Stimulated activated naive B cell treated with anti-CD40 and anti-IgM and Interleukin-4, amounts not matched to agents 10 μg/mL and 1 μg/mL and 100 μg/mL, for 72 hours (primary cell): ENCODE results near the gene FAXDC2.

Experiments used
- ATAC-seq, 2 donors: fragments of 150-1000 bp; cut with Tn5 transposase; replicated peaks; 2 replicates each; pipeline ENCODE4 v1.10.0; 2021; ENCODE audit warnings: moderate library complexity in 1 of 2
- DNase-seq: peaks from one replicate; pipeline ENCODE4 v3.0.0; 2021
- H3K27ac Mint-ChIP-seq: one replicate; pipeline ENCODE4 v1.8.0; 2022; ENCODE audit warnings: mild to moderate bottlenecking, mixed read lengths
- H3K27me3 Mint-ChIP-seq, 2 donors: one replicate each; pipeline ENCODE4 v1.8.0; 2022; ENCODE audit warnings: mixed read lengths in 2 of 2
- H3K36me3 Mint-ChIP-seq, 2 donors: one replicate each; pipeline ENCODE4 v1.8.0; 2022; ENCODE audit warnings: mixed read lengths in 2 of 2, mild to moderate bottlenecking in 1 of 2
- H3K4me1 Mint-ChIP-seq, 2 donors: one replicate each; pipeline ENCODE4 v1.8.0; 2022; ENCODE audit warnings: mixed read lengths in 2 of 2, mild to moderate bottlenecking in 1 of 2
- H3K4me3 Mint-ChIP-seq, 2 donors: one replicate each; pipeline ENCODE4 v1.8.0; 2022; ENCODE audit warnings: mild to moderate bottlenecking in 2 of 2, mixed read lengths in 2 of 2, moderate library complexity in 1 of 2
- H3K9me3 Mint-ChIP-seq, 2 donors: one replicate each; pipeline ENCODE4 v1.8.0; 2022; ENCODE audit warnings: mixed read lengths in 2 of 2, mild to moderate bottlenecking in 1 of 2

Gene FAXDC2

DNA sequence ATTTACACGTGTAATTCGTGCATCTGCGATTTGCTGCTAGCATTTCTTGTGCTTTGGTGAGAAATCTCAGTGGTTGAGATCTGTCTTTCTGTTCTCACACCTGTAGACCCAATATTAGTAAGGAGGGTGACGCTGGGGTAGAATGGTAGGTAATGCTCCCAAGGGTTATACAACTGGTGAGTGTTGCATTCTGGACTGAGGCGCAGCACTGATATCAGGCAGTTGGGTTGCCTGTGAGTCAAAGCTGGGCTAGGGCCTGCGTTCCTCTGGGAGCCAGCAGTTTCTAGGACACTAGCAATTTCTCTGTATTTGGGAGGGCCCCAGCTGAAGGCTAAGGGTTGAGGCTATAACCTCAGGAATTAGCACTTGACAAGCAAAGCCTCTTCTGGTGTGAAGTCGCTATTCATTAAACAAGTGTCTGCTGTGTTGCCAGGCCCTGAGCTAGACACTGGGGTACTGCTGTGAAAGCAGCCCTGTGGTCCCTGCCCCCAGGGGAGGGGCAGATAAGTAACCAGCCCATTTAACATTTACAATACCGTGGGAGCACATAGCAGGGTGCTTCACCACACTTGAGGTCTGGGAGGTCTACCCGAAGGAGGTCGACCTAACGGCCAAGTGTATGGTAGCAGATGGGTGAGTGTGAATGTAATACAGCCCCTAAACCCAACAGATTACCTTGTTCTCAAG lies 66.5 kb downstream of the FAXDC2 start:
- H3K4me1 Mint-ChIP-seq: peaks cover 72 to 98% of the 10 kb centered on the region in 2 donors
- DNase-seq (no peak), ATAC-seq (no peak)

DNA sequence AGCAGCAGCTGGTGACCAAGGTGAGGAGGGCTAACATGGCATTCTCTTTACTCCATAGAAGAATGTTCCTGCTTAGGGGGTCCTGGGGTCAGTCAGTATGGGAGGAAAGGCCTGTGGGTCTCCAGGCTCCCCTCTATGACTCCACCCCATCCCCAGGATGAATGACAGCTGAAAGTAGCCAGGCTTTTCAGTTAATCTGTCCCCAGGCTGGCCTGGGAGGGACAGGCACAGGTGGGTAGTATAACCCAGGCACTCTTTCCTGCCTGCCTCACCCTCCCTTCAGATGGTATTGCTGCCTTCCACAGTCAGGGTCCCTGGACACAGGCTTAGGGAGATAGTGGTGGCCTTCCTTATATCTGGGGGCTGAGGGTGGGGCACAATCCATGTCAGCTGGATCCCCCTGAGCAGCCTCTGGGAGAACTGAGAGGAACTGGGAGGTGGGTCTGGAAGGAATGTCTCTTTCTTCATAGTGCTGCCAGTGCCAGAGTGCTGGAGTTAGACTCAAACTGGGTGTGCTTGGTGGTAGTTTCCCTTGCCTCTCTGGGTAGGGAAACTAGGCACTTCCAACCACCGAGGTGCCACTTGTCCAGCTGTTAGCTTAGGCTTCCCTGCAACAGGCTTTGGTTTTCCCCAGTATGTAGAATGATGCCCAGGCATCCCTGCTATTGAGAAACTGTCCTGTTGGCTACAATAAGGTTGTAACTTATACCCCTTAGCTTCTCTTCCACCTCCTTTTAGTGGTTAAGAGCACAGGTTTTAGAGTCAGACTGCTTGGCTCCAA lies 67.4 kb downstream of the FAXDC2 start:
- no peak overlapping the region for H3K27ac Mint-ChIP-seq
- no peak overlapping the region for H3K4me3 Mint-ChIP-seq
- H3K27me3 Mint-ChIP-seq: no peaks in the 10 kb centered on the region
- ATAC-seq (no peak), DNase-seq (no peak)
- H3K9me3 Mint-ChIP-seq: no peaks in the 10 kb centered on the region
- H3K36me3 Mint-ChIP-seq: peaks cover 7 to 26% of the 10 kb centered on the region in 2 donors
- H3K4me1 Mint-ChIP-seq: peaks cover 67 to 91% of the 10 kb centered on the region in 2 donors

More for the DNA sequence above, 66.5 kb downstream of the FAXDC2 start:
- no peak overlapping the region for H3K4me3 Mint-ChIP-seq
- no peaks in the 10 kb centered on the region for H3K9me3 Mint-ChIP-seq
- peak overlapping the region; percentile 59 for H3K27ac Mint-ChIP-seq
- H3K36me3 Mint-ChIP-seq: peaks cover 7 to 32% of the 10 kb centered on the region in 2 donors
- no peaks in the 10 kb centered on the region for H3K27me3 Mint-ChIP-seq

DNA sequence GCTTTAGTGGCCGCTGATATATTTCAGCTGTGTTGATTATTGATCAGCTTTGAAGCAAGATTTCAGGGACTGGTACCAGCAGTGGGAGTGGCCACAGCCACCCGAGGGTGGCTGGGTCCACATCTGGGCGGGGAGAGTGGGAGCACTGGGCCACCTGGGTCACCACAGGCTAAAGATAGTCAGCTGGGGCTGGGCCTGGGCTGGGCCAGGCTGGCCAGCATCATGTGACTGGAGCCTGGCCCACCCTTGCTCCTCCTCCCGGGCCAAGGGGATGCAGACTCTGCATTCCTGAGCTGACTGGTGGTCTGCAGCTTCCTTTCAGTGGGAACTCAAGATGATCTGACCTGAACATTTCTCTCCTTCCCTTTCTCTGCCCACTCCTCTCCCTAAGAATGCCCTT lies 68.1 kb downstream of the FAXDC2 start:
- Mint-ChIP-seq H3K9me3 (no peaks in the 10 kb centered on the region), H3K36me3 (peaks cover 7 to 24% of the 10 kb centered on the region in 2 donors), H3K4me3 (no peak overlapping the region), H3K4me1 (peaks cover 65 to 84% of the 10 kb centered on the region in 2 donors), H3K27ac (peak overlapping the region; percentile 6), H3K27me3 (no peaks in the 10 kb centered on the region)
- DNase-seq (no peak), ATAC-seq (peak in 1 of 2 donors; percentile 27)

DNA sequence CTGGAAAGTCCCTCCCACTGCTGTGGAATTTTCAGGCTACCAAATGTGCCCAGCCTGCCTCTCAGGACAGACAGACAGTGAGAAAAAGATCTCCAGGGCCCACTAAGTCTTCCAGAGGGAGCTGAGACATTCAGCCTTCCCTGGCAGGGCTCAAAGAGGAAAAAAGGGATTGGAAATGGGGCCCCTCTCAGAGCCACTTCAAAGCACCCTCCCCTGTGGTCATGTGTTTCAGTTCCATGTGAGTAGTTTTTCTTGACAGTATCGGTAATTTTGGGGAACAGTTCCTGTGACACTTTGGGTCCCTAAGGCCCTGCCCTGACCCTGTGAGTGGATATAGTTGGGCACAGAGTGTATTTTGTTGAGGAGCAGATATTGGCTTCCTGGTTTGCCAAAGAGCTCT lies 70.3 kb downstream of the FAXDC2 start:
- ATAC-seq: peak; percentile 68 to 76
- Mint-ChIP-seq H3K27me3 (no peaks in the 10 kb centered on the region), H3K4me1 (peaks cover 53 to 70% of the 10 kb centered on the region in 2 donors), H3K4me3 (peak overlapping the region; percentile 17 to 37), H3K9me3 (no peaks in the 10 kb centered on the region), H3K27ac (peak overlapping the region; percentile 62), H3K36me3 (peaks cover 7 to 19% of the 10 kb centered on the region in 2 donors)
- DNase-seq: no peak

DNA sequence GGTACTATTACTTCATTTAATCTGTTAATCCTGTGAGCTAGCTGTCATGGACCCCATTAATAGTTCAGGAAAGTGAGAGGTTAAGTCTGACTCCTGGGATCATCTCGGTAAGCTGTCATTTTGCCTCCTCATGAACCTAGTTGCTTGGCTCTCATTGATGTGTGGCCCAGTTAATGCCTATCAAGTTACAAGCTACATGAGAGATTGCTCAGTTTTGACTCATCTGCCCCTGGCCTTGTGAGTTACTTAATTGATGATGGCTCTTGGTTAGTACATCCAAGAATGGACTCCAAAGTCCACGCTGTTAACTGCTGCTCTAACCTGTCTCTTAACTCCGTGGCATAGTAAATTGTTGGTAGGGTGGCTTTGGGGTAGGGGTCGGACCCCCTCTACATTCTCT lies 71.3 kb downstream of the FAXDC2 start:
- Mint-ChIP-seq H3K27me3 (no peaks in the 10 kb centered on the region), H3K9me3 (no peaks in the 10 kb centered on the region), H3K4me1 (peaks cover 51 to 70% of the 10 kb centered on the region in 2 donors), H3K4me3 (no peak overlapping the region), H3K36me3 (peaks cover 5 to 18% of the 10 kb centered on the region in 2 donors), H3K27ac (no peak overlapping the region)
- ATAC-seq (no peak), DNase-seq (no peak)

DNA sequence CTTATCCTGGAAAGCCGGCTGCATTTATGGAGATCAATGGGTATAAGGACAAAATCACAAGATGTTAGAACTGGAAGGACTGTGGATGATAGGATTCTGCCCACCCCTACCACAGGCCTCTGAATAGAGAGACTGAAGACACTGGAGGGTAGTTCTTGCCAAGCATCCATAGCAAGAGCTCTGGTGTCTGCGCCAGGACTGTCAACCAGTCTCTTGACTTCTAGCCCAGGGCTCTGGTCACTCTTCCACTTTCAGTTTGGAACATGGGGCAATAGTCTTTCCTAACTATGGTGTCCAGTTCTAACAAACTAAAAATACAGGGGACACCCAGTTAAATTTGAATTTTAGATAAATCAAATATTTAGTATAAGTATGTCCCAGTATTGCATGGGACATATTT lies 71.9 kb downstream of the FAXDC2 start:
- H3K36me3 Mint-ChIP-seq: peaks cover 5 to 20% of the 10 kb centered on the region in 2 donors
- H3K27ac Mint-ChIP-seq: no peak overlapping the region
- H3K9me3 Mint-ChIP-seq: no peaks in the 10 kb centered on the region
- H3K27me3 Mint-ChIP-seq: no peaks in the 10 kb centered on the region
- ATAC-seq: no peak
- no peak overlapping the region for H3K4me3 Mint-ChIP-seq
- no peak for DNase-seq
- peaks cover 48 to 70% of the 10 kb centered on the region in 2 donors for H3K4me1 Mint-ChIP-seq

DNA sequence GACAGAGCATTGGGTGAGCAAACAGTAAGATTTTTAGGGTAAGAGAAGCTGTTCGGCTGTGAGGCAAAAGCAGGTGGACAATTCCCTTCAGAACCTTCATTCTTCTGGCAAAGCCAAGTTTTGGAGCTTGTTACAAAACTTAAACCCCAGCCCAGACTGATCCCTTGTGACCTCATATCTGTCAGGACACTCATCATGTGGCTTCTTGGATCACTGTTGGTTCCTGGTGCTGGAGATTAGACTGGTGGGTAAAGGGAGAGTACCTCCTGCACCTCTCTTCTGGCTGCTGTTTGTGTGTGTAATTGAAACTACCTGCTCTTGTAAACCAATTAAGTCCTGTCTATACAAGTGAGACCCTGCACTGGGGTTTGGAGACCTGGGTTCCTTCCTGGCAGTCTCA lies 74.2 kb downstream of the FAXDC2 start:
- H3K27ac Mint-ChIP-seq: no peak overlapping the region
- ATAC-seq: no peak
- H3K4me1 Mint-ChIP-seq: peaks cover 37 to 61% of the 10 kb centered on the region in 2 donors
- DNase-seq: no peak
- H3K36me3 Mint-ChIP-seq: peaks cover 5 to 23% of the 10 kb centered on the region in 2 donors
- no peaks in the 10 kb centered on the region for H3K27me3 Mint-ChIP-seq
- no peak overlapping the region for H3K4me3 Mint-ChIP-seq
- H3K9me3 Mint-ChIP-seq: no peaks in the 10 kb centered on the region

DNA sequence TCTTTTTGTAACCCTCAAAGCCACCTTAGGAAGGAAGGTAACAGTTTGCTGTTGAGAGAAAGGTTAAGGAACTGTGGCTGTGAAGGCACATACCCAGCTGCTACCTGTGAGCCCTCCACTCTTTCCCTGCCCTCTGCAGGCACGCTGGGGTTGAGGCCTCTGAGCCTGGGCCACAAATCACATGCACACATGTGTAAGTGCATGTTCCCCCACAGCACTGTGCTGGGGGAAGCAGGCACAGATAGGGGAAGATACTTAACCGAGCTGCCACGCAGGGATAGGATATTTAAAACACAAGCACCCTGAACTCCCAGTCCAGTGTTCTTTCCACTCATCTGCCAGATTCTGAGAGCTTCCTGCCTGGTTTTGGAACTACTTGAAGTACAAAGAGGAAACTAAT lies 77.1 kb downstream of the FAXDC2 start:
- Mint-ChIP-seq H3K36me3 (peaks cover 3 to 15% of the 10 kb centered on the region in 2 donors), H3K9me3 (no peaks in the 10 kb centered on the region), H3K27me3 (no peaks in the 10 kb centered on the region), H3K27ac (no peak overlapping the region), H3K4me1 (peaks cover 46 to 64% of the 10 kb centered on the region in 2 donors), H3K4me3 (no peak overlapping the region)
- DNase-seq (no peak), ATAC-seq (no peak)

DNA sequence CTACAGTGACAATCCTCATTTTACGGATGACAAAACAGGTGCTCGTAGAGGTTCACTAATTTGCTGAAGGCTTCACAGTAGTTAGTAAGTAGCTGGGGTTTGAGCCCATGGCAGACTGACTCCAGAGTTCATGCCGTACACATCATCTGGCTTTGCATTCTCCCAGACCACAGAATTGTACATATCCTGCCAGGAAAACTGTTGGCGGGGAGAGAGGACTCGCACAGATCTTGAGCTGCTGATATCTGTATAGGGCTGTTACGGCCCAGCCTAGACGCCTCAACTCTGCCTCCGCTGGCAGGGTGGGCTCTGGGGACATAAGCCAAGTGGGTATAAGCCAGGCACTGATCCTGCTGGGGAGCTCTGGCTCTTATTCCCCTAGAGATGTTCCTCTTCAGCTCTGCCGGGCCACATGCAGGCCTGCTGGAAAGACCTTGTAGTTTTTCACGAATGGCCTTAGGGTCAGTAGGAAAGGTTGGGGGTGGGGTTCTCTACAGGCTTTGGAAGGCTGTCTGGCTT lies 79.0 kb downstream of the FAXDC2 start:
- H3K27ac Mint-ChIP-seq: peak overlapping the region; percentile 69
- DNase-seq (no peak), ATAC-seq (no peak)
- no peaks in the 10 kb centered on the region for H3K9me3 Mint-ChIP-seq
- H3K27me3 Mint-ChIP-seq: no peaks in the 10 kb centered on the region
- H3K4me1 Mint-ChIP-seq: peaks cover 59 to 80% of the 10 kb centered on the region in 2 donors
- peaks cover 5 to 20% of the 10 kb centered on the region in 2 donors for H3K36me3 Mint-ChIP-seq
- no peak overlapping the region for H3K4me3 Mint-ChIP-seq

DNA sequence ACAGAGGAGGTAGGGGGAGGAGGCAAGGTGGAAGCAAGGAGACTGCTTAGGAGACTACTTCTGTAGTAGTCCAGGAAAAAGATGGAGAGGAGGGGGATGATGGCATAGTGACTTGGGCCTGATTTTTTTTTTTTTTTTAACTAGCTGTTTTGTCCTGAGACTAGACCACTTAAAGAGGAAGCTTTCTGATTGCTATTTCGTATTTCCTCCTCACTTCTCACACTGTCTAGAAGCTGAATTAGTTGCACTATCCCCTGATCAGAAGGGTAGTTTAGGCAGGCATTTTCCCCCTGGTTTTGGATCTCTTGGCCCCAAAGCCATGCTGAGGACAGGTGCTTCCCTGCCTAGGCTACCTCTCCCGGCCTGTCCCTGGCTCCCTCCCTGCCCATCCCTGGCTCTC lies 80.3 kb downstream of the FAXDC2 start:
- DNase-seq: no peak
- no peaks in the 10 kb centered on the region for H3K9me3 Mint-ChIP-seq
- H3K27ac Mint-ChIP-seq: peak overlapping the region; percentile 85
- peak overlapping the region; percentile 17 to 21 for H3K4me3 Mint-ChIP-seq
- no peaks in the 10 kb centered on the region for H3K27me3 Mint-ChIP-seq
- H3K36me3 Mint-ChIP-seq: peaks cover 5 to 20% of the 10 kb centered on the region in 2 donors
- ATAC-seq: peak; percentile 71 to 74
- H3K4me1 Mint-ChIP-seq: peaks cover 66 to 87% of the 10 kb centered on the region in 2 donors
